ENCODE measurements around the gene STK16.

DNA sequence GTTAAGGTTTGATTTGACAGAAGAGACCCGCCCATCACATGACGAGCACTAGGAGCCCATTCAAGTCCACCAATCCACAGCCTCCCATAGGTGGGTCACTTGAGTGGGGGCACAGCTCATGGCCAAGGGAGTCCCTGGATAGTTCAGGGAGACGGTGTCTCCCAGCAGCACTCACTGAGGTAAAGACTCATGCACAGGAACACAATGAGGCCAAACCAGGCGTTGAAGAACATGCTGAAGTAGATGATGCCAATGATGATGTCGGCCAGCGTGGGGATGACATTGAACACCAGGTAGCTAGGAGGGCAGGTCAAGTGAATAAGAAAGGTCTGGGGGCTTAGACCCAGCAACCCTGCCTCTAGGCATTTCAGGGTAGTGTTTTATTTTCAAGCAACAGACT is 30.5 kb upstream of the STK16 start:
- TF ChIP-seq, protein P1, sequence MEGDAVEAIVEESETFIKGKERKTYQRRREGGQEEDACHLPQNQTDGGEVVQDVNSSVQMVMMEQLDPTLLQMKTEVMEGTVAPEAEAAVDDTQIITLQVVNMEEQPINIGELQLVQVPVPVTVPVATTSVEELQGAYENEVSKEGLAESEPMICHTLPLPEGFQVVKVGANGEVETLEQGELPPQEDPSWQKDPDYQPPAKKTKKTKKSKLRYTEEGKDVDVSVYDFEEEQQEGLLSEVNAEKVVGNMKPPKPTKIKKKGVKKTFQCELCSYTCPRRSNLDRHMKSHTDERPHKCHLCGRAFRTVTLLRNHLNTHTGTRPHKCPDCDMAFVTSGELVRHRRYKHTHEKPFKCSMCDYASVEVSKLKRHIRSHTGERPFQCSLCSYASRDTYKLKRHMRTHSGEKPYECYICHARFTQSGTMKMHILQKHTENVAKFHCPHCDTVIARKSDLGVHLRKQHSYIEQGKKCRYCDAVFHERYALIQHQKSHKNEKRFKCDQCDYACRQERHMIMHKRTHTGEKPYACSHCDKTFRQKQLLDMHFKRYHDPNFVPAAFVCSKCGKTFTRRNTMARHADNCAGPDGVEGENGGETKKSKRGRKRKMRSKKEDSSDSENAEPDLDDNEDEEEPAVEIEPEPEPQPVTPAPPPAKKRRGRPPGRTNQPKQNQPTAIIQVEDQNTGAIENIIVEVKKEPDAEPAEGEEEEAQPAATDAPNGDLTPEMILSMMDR (conservative IDR thresholded peaks at IDR 0.05; ENCODE audit: low read depth, low read length) = no peak
- TF ChIP-seq EZH2 (IDR thresholded peaks at IDR 0.05; ENCODE audit: borderline replicate concordance, low read depth, low read length, poor library complexity, severe bottlenecking) = no peak

All from A673 (cell line).